ENCODE measurements around the gene GPR157.

The GPR157 gene

GRCh38 chr1:9088807-9089206 is 40.1 kb downstream of the GPR157 start:
- DNase-seq (ENCODE audit: extremely low read depth in 1 of 2, low read depth in 1 of 2), result no peak

GRCh38 chr1:9087411-9088125 is 41.3 kb downstream of the GPR157 start:
- no peak for DNase-seq (ENCODE audit: extremely low read depth in 1 of 2, low read depth in 1 of 2)

DNA sequence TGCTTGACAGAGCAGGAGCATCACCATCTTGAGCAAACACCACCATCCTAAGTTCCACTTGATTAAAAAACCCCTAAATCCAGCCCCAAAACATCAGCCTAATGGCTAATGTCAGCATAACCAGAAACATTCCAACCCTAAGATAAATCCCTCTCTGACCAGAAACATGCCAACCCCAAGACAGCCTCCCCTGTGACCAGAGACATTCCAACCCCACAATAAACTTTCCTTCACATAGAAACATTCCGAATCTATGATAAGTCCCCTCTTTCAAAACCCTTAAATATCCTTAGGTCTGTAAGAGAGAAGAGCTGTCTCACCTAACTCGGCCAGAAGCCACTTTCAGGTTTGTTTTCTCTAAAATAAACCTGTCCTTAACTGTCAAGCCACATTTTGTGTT is 42.1 kb downstream of the GPR157 start:
- no peak for DNase-seq (ENCODE audit: extremely low read depth in 1 of 2, low read depth in 1 of 2)

DNA sequence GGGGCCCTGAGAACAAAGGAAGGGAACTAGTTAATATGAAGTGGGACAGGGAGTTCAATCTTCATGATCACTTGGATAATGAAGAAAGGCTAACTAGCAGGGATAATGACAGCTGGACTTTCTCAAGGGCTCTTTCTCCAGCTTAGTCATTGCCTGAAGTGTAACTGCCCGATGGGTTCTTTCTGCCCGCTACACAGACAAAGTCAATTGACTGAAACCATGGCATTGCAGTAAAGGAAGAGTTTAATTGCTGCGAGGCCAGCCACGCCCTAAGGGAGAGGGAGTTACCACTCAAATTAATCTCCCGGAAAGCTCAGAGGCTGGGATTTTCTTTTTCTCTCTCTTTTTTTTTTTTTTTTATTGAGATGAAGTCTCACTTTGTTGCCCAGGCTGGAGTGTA is 42.9 kb downstream of the GPR157 start:
- DNase-seq (ENCODE audit: extremely low read depth in 1 of 2, low read depth in 1 of 2), result no peak

GRCh38 chr1:9085306-9085940 is 43.5 kb downstream of the GPR157 start:
- DNase-seq (ENCODE audit: extremely low read depth in 1 of 2, low read depth in 1 of 2), result no peak

DNA sequence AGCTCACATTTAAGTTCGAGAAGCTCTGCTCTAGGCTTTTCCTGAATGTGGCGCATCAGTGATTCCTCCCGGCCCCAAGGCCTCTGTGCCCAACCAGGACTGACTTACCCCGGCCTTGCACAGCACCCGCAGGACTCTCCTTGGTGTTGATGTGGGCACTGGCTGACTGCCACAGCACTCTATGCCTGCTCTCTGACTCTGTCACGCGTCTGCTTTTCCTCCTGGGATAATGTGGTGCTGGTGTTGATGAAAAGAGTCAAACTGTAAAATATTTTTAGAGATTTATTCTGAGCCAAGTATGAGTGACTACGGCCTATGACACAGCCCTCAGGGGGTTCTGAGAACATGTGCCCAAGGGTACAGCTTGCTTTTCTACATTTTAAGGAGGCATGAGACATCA is 44.0 kb downstream of the GPR157 start:
- no peak for DNase-seq (ENCODE audit: extremely low read depth in 1 of 2, low read depth in 1 of 2)

DNA sequence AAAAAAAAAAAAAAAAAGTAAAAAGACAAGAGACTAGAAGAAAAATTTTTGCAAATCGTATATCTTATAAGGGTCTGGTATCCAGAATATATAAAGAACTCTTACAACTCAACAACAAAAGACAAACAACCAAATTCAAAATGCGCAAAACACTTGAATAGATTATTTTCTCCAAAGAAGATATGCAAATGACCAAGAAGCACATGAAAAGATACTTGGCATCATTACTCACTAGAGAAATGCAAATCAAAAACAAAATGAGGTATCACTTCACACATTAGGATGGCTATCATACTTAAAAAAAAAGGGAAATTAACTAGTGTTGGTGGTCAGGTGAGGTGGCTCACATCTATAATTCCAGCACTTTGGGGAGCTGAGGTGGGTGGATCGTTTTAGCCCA is 47.4 kb downstream of the GPR157 start:
- DNase-seq (ENCODE audit: extremely low read depth in 1 of 2, low read depth in 1 of 2), result no peak

DNA sequence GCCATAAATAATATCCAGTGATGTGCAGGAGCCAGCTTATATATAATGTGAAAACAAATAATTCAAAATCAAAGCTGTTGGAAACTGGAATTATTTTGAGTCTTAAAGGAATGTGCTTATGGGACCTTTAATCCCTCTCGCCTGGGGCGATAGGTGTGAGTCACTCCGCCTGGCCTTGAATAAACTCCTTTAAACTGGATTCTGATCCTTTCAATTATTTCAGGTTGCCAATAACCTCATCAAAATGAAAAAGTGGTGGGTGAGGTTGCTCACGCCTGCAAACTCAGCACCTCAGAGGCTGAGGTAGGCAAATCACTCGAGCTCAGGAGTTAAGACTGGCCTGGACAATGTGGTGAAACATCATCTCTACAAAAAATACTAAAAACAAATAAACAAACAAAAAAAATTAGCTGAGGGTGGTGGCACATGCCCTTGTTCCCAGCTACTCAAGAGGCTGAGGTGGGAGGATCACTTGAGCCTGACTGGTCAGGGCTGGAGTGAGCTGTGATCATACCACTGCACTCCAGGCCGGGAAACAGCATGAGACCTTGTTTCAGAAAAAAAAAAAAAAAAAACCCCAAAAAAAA is 48.1 kb downstream of the GPR157 start:
- DNase-seq (ENCODE audit: extremely low read depth in 1 of 2, low read depth in 1 of 2), result no peak

GRCh38 chr1:9079988-9080704 is 48.8 kb downstream of the GPR157 start:
- DNase-seq (ENCODE audit: extremely low read depth in 1 of 2, low read depth in 1 of 2), result no peak

DNA sequence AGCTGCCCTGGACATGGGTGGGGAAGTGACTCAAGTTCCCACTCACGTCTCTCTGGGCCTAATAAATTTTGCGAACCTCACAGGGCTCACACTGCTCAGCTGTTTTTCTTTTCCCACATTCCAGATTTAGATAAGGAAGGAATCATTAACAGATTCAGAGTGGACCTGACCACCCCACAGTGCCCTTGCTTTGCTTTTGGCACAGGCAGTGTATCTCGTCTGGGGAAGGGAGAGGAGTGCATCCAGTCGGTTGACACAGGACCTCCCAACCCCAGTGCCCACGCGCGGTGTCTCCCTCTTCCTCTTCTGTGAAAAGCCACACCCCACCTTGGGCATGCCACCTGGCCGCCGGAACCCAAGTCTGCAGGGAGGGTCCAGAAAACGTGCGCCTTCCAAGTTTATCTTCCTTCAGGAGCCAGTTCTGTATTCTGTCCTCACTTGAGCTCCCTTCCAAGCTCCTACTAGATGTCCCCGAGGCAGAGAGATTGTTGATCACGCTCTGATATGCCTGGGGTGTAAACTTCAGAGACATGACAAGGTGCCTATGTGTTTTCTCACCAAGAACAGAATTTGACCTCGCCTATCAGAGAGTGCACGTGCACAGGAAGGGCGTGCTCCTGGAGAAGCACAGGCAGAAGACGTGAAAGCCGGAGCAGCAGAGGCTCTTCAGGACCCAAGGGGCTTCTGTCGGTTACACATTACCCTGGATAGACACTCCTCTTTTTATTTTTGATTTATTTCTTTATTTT is 50.0 kb downstream of the GPR157 start:
- no peak for DNase-seq (ENCODE audit: extremely low read depth in 1 of 2, low read depth in 1 of 2)

GRCh38 chr1:9078015-9078751 is 50.7 kb downstream of the GPR157 start:
- no peak for DNase-seq (ENCODE audit: extremely low read depth in 1 of 2, low read depth in 1 of 2)

DNA sequence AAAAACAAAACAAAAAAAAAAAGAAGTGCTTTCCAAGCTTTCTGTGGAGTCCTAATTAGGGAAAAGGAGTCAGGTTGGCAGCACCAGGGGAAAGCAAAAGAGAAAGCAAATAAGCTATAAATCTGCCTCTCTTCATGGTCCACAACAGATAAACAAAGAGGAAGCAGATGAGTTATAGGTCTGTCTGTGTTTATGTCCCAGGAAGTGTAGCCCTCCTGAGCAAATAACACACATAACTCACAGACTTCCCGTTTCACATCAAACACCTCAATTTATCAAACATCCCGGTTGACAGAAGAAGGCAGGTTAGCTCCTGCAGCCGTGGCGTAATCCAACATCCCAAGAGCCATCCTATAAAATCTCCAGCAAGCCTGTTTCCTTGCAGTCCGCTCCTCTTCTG is 53.9 kb downstream of the GPR157 start:
- DNase-seq (ENCODE audit: extremely low read depth in 1 of 2, low read depth in 1 of 2), result no peak

DNA sequence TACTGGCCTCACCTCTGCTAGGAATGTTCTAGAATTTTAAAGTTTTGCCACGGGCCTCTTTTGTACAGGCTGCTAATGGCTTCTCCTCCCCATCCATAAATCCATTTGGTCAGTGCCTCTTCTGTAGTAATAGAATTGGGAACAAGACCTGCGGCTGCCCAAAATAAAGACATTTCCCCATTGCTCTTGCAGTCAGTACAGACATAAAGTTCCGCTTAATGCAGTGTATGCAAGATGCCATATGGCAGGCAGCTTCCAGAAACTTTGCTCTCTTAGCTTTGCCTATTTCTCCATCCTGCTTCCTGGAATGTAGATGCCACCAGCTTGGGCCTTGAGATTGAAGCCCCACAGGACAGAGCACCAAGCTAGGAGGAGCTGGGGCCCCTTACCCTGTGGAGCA is 55.8 kb downstream of the GPR157 start:
- DNase-seq (ENCODE audit: extremely low read depth in 1 of 2, low read depth in 1 of 2), result no peak

DNA sequence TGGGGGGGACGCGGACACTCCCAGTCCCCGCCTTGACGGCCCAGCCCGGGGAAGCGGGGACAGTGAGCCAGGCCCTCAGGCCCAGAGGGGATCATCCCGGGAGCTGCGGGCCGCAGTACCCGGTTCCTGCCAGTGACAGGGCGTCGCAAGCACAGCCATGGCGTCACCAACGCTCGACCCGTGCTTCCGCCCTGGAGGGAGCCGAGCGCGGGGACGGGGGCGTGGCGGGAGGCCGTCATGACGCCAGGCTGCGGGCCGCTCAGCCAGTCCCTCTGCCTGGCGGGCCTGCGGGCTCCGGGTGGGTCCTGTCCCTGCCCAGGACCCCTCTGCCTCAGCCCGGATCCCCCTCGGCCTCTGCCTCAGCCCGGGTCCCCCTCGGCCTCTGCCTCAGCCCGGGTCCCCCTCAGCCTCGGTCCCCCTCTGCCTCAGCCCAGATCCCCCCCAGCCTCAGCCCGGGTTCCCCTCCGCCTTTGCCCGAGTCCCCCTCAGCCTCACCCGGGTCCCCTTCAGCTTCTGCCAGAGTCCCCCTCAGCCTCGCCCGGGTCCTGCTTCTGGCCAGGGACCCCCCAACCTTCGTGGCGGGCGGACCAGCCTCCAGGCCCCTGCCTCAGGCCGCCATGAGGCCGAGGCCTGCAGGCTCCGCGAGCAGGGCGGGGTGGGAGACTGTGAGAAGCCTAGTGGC is 57.2 kb downstream of the GPR157 start:
- DNase-seq (ENCODE audit: extremely low read depth in 1 of 2, low read depth in 1 of 2), result no peak

DNA sequence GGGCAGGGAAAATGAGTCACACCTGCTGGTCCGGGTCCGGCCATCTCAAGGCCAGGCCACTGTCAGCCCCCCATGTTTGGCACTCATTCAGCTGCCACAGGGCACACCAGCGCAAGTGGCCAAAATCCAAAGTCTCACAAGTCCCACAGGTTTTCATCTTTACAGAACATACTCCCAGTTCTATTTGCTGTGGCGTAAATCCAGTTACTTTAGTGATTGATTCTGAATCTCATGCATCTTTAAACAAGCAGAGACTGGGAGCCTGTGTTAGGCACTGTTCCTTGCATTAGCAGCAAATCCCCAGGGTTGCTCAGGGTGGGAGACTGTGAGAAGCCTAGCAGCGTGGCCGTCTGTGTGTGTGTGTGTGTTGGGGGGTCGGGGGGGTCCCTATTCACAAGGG is 58.4 kb downstream of the GPR157 start:
- no peak for DNase-seq (ENCODE audit: extremely low read depth in 1 of 2, low read depth in 1 of 2)

GRCh38 chr1:9069326-9070100 is 59.4 kb downstream of the GPR157 start, which contains the start of gene SLC2A5:
TSS of gene SLC2A5 (minus strand) at chr1:9069635. CDS start at chr1:9069536, 99 bp downstream.
- no peak for DNase-seq (ENCODE audit: extremely low read depth in 1 of 2, low read depth in 1 of 2)

- no peak for DNase-seq (ENCODE audit: extremely low read depth in 1 of 2, low read depth in 1 of 2)
Observed at GRCh38 chr1:9068981-9069325, 59.9 kb downstream of the GPR157 start.

DNA sequence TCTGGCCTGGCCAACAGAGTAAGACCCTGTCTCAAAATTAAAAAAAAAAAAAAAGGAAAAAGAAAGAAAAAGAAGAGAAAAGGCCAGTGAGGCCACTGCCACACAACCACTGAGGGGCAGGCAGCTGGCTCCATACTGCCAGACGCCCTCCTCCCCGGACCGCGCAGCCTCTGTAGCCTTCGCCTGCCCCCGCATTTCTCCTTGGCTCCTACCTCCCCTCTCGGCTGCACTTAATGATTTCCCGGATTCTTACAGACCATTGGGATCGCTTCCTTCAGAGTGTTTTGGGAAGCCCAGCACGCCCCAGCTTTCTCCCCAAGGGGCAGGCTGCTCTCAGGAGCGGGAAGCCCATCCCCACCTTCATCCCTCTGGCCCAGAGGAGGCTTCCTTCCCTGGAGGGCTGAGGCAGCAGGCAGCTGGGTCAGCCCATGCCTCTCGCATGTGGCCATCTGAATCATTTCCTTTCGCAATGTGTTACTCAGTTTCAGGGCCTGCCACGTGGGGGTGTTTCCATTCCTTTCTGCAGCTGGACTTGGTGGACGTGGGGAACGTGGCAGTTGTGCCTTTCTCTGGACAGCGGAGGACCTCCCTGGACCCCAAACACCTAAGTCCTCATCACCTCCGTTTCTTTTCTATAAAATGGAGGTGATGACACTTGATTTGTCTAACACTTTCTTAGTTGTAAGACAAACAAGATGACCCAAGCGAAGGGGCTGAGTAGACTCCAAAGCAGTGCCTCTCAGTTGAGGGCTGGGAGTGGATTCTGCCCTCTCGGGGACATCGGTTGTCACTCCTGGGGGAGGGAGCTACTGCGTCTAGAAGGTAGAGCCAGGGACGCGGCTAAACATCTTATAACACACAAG is 61.7 kb downstream of the GPR157 start:
- DNase-seq (ENCODE audit: extremely low read depth in 1 of 2, low read depth in 1 of 2), result no peak

Measured in activated CD8-positive, alpha-beta memory T cell treated with anti-CD3 and anti-CD28 coated beads for 1 hour (primary cell).